Activated T-helper 17 cell treated with anti-CD3 and anti-CD28 coated beads, Interleukin-2, amount 50 U/mL, for 72 hours (primary cell): Measurements from ENCODE around the gene DEPP1. TPM values are rescaled to one million over a fixed set of nuclear protein-coding genes. Genes with fewer than 3 reads are reported as not detected.

Experiments used
- ATAC-seq: fragments of 150-1000 bp; cut with Tn5 transposase; replicated peaks from 2 replicates; pipeline ENCODE4 v1.10.0; 2021; ENCODE audit warnings: mild to moderate bottlenecking, moderate library complexity
- H3K27ac Mint-ChIP-seq: one replicate; pipeline ENCODE4 v1.8.0; 2022; ENCODE audit warnings: mixed read lengths
- H3K27me3 Mint-ChIP-seq: one replicate; pipeline ENCODE4 v1.8.0; 2022; ENCODE audit warnings: mixed read lengths
- H3K36me3 Mint-ChIP-seq: one replicate; pipeline ENCODE4 v1.8.0; 2022; ENCODE audit warnings: low read depth, mild to moderate bottlenecking, mixed read lengths
- H3K4me1 Mint-ChIP-seq: one replicate; pipeline ENCODE4 v1.8.0; 2022; ENCODE audit warnings: mixed read lengths
- H3K4me3 Mint-ChIP-seq: one replicate; pipeline ENCODE4 v1.8.0; 2022; ENCODE audit warnings: mild to moderate bottlenecking, mixed read lengths
- H3K9me3 Mint-ChIP-seq: one replicate; pipeline ENCODE4 v1.8.0; 2022; ENCODE audit warnings: mixed read lengths
- total RNA-seq, 2 donors: library from RNA; stranded (reverse); gene quantifications; one replicate each; pipeline ENCODE4 v1.2.3, GENCODE V29; 2022

DEPP1 gene
- total RNA-seq, 2 donors from 2014 or later, result 0.73 to 2.0 TPM

- H3K9me3 Mint-ChIP-seq, result peaks cover 5% of the 10 kb centered on the region
- H3K4me1 Mint-ChIP-seq, result peaks cover 3% of the 10 kb centered on the region
- H3K27ac Mint-ChIP-seq, result no peak overlapping the region
- H3K36me3 Mint-ChIP-seq, result no peaks in the 10 kb centered on the region
- H3K27me3 Mint-ChIP-seq, result peaks cover 4% of the 10 kb centered on the region
- no peak overlapping the region for H3K4me3 Mint-ChIP-seq
- ATAC-seq, result no peak
Measured at GRCh38 chr10:44949915-44950314, 28.7 kb downstream of the DEPP1 start.

DNA sequence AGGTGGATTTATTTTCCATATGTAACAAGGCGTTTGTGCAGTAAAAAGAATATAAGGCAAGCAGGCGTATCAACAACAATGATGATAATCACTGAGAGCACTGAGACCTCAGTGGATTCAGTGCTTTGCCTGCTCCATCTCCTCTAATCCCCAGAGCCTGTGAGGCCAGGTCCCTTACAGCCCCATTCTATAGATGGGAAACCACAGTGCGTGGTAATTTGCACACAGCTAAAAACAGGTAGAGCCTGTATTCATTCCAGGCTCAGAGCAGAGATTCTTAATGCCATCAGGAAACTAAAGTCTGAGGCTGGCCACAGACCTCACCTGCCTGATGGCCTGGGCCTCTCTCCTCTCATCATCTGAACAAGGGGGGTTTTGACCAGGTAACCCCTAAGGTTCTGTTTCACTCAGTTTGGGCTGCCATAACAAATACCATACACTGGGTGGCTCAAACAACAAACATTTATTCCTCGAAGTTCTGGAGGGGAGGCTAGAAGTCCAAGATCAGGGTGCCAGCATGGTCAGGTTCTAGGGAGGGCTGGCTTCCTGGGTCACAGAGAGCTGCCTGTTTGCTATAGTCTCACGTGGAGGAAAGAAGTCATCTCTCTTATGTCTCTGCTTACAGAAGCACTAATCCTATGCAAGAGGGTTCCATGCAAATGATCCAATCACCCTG is 29.3 kb downstream of the DEPP1 start:
- H3K4me3 Mint-ChIP-seq, result no peak overlapping the region
- H3K27me3 Mint-ChIP-seq, result peaks cover 8% of the 10 kb centered on the region
- ATAC-seq, result no peak
- H3K4me1 Mint-ChIP-seq, result no peaks in the 10 kb centered on the region
- peaks cover 11% of the 10 kb centered on the region for H3K9me3 Mint-ChIP-seq
- no peak overlapping the region for H3K27ac Mint-ChIP-seq
- no peaks in the 10 kb centered on the region for H3K36me3 Mint-ChIP-seq

GRCh38 chr10:44948642-44949041 is 30.0 kb downstream of the DEPP1 start:
- Mint-ChIP-seq H3K27me3 (peaks cover 8% of the 10 kb centered on the region), H3K36me3 (no peaks in the 10 kb centered on the region), H3K4me3 (no peak overlapping the region), H3K4me1 (no peaks in the 10 kb centered on the region), H3K9me3 (peaks cover 15% of the 10 kb centered on the region), H3K27ac (no peak overlapping the region)
- no peak for ATAC-seq

- H3K4me1 Mint-ChIP-seq, result no peaks in the 10 kb centered on the region
Measured at GRCh38 chr10:44947371-44948152, 31.0 kb downstream of the DEPP1 start.

GRCh38 chr10:44946205-44946604 is 32.4 kb downstream of the DEPP1 start:
- no peaks in the 10 kb centered on the region for H3K36me3 Mint-ChIP-seq
- no peaks in the 10 kb centered on the region for H3K4me1 Mint-ChIP-seq
- H3K27ac Mint-ChIP-seq, result no peak overlapping the region
- peaks cover 8% of the 10 kb centered on the region for H3K27me3 Mint-ChIP-seq
- H3K4me3 Mint-ChIP-seq, result no peak overlapping the region
- peaks cover 15% of the 10 kb centered on the region for H3K9me3 Mint-ChIP-seq
- no peak for ATAC-seq

More at GRCh38 chr10:44947371-44948152, 31.0 kb downstream of the DEPP1 start:
- no peaks in the 10 kb centered on the region for H3K36me3 Mint-ChIP-seq
- peaks cover 8% of the 10 kb centered on the region for H3K27me3 Mint-ChIP-seq
- H3K4me3 Mint-ChIP-seq, result no peak overlapping the region
- ATAC-seq, result no peak
- H3K27ac Mint-ChIP-seq, result no peak overlapping the region
- H3K9me3 Mint-ChIP-seq, result peaks cover 15% of the 10 kb centered on the region

DNA sequence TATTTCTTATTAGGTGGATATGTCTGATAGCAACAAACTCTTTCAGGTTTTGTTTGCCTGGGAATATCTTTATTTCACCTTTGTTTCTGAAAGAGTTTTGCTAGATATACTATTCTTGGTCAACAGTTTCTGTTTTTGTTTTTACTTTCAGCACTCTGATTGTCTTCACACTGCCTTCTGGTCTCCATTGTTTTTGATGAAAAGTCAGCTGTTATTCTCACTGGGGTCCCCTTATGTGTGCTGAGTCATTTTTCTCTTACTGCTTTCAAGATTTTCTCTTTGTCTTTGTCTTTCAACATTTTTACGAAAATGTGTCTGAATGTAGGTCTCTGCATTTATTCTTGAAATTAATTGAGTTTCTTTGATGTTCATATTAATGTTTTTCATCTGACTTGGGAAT is 34.3 kb downstream of the DEPP1 start:
- Mint-ChIP-seq H3K9me3 (peaks cover 15% of the 10 kb centered on the region), H3K4me1 (no peaks in the 10 kb centered on the region), H3K36me3 (no peaks in the 10 kb centered on the region), H3K27ac (no peak overlapping the region), H3K27me3 (peaks cover 8% of the 10 kb centered on the region), H3K4me3 (no peak overlapping the region)
- no peak for ATAC-seq

GRCh38 chr10:44939691-44940401 is 38.8 kb downstream of the DEPP1 start:
- peaks cover 13% of the 10 kb centered on the region for H3K9me3 Mint-ChIP-seq
- no peak overlapping the region for H3K4me3 Mint-ChIP-seq
- no peaks in the 10 kb centered on the region for H3K4me1 Mint-ChIP-seq
- no peaks in the 10 kb centered on the region for H3K36me3 Mint-ChIP-seq
- H3K27me3 Mint-ChIP-seq, result peaks cover 3% of the 10 kb centered on the region
- H3K27ac Mint-ChIP-seq, result no peak overlapping the region
- ATAC-seq, result no peak

GRCh38 chr10:44938956-44939355 is 39.7 kb downstream of the DEPP1 start:
- Mint-ChIP-seq H3K27ac (no peak overlapping the region), H3K9me3 (peaks cover 4% of the 10 kb centered on the region), H3K27me3 (peaks cover 4% of the 10 kb centered on the region), H3K4me3 (no peak overlapping the region), H3K36me3 (no peaks in the 10 kb centered on the region), H3K4me1 (no peaks in the 10 kb centered on the region)
- no peak for ATAC-seq

DNA sequence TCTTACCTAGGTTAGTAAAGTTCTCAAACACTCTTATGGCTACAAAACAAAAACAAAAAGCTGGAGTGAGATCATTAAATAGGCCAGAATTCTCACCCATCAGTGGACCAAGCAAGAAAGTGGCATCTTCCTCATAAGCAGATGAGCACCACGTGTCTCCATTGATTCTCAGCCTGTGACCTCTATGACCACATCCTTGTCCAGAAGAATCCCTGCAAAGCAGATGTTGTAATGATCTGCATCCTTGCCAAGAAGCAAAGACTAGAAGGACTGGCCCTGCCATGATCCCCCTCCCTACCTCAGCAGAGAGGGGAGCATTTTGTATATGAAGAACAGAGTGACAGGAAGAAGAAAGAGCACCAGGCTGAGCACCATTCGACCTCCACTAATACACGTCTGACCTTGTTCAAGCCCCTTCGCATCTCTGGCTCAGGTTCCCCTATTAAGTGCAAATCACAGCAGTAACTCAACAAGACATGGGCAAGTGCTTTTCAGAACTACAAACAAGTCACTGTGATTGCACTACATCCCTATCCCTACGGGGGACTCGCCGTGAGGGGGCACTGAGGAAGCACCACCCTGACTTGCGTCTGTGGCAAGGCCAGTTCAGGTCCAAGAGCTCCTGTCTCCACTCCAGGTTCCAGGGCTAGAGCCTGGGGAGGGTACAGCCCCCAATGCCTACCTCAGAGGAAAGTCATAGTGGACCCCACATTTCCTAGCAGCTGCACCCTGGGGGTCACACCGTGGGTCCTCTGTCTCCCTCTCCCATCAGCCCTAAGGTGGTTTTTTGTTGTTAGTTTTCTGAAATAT is 41.2 kb downstream of the DEPP1 start:
- ATAC-seq, result no peak
- H3K27ac Mint-ChIP-seq, result no peak overlapping the region
- peaks cover 4% of the 10 kb centered on the region for H3K27me3 Mint-ChIP-seq
- no peaks in the 10 kb centered on the region for H3K36me3 Mint-ChIP-seq
- H3K4me1 Mint-ChIP-seq, result no peaks in the 10 kb centered on the region
- no peak overlapping the region for H3K4me3 Mint-ChIP-seq
- peaks cover 3% of the 10 kb centered on the region for H3K9me3 Mint-ChIP-seq

GRCh38 chr10:44936314-44936975 is 42.2 kb downstream of the DEPP1 start:
- no peak overlapping the region for H3K27ac Mint-ChIP-seq
- no peak overlapping the region for H3K4me3 Mint-ChIP-seq
- peaks cover 3% of the 10 kb centered on the region for H3K9me3 Mint-ChIP-seq
- no peaks in the 10 kb centered on the region for H3K36me3 Mint-ChIP-seq
- H3K4me1 Mint-ChIP-seq, result no peaks in the 10 kb centered on the region
- no peak for ATAC-seq
- H3K27me3 Mint-ChIP-seq, result peaks cover 4% of the 10 kb centered on the region

- Mint-ChIP-seq H3K4me3 (no peak overlapping the region), H3K9me3 (peaks cover 3% of the 10 kb centered on the region), H3K27ac (peak overlapping the region; percentile 5), H3K4me1 (no peaks in the 10 kb centered on the region), H3K27me3 (peaks cover 4% of the 10 kb centered on the region), H3K36me3 (no peaks in the 10 kb centered on the region)
- no peak for ATAC-seq
Measured at GRCh38 chr10:44935966-44936295, 42.7 kb downstream of the DEPP1 start.

GRCh38 chr10:44935201-44935965 is 43.2 kb downstream of the DEPP1 start:
- Mint-ChIP-seq H3K36me3 (no peaks in the 10 kb centered on the region), H3K27ac (peak overlapping the region; percentile 5), H3K4me3 (no peak overlapping the region), H3K9me3 (peaks cover 3% of the 10 kb centered on the region), H3K27me3 (peaks cover 4% of the 10 kb centered on the region), H3K4me1 (no peaks in the 10 kb centered on the region)
- no peak for ATAC-seq

DNA sequence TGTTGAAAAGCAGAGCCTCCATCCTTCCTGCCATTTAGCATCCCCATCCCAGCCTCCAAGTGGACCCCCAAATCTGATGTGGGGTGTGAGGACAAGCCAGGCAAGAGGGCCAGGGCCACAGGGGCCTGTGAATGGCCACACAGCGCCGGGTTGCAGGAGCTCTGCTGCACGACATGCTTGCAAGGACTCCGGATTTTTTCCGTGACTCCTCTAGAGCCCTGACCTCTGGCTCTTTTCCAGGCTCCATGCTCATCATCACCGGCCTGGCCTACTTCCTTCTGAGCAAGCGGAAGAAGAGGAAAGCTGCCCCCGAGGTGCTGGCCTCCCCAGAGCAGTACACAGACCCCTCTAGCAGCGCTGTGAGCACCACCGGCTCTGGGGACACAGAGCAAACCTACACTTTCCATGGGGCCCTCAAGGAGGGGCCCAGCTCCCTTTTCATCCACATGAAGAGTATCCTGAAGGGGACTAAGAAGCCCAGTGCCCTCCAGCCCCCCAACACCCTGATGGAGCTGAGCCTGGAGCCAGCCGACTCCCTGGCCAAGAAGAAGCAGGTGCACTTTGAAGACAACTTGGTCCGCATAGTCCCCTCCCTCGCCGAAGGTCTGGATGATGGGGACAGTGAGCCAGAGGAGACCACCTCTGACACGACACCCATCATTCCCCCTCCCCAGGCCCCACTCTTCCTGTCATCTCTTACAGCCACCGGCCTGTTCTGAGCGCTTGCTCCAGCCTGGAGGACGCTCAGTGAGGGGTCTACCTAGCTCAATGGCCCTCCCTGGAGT is 44.0 kb downstream of the DEPP1 start:
- Mint-ChIP-seq H3K9me3 (peaks cover 3% of the 10 kb centered on the region), H3K27ac (no peak overlapping the region), H3K4me1 (no peaks in the 10 kb centered on the region), H3K4me3 (no peak overlapping the region), H3K27me3 (peaks cover 4% of the 10 kb centered on the region), H3K36me3 (no peaks in the 10 kb centered on the region)
- ATAC-seq, result no peak
